Stomach smooth muscle (tissue), 2 donors: ENCODE results near the gene CUL5.

ENCODE experiments used
- H3K27ac ChIP-seq: one replicate; pipeline ENCODE4 v1.7.0; 2013; ENCODE audit warnings: mild to moderate bottlenecking, low read length, inconsistent platforms
- H3K27me3 ChIP-seq, 2 donors: one replicate each; pipeline ENCODE4 v1.7.0; 2013; ENCODE audit warnings: low read length in 2 of 2; ENCODE audit not compliant: insufficient read depth in 2 of 2, control insufficient read depth in 1 of 2
- H3K36me3 ChIP-seq, 2 donors: one replicate each; pipeline ENCODE4 v1.7.0; 2013; ENCODE audit warnings: low read length in 2 of 2; ENCODE audit not compliant: control insufficient read depth in 2 of 2, insufficient read depth in 2 of 2
- H3K4me1 ChIP-seq: one replicate; pipeline ENCODE4 v1.7.0; 2013; ENCODE audit warnings: low read length; ENCODE audit not compliant: control insufficient read depth, insufficient read depth
- H3K4me3 ChIP-seq, 2 donors: one replicate each; pipeline ENCODE4 v1.7.0; 2013; ENCODE audit warnings: low read length in 2 of 2
- H3K9ac ChIP-seq, 2 donors: one replicate each; pipeline ENCODE4 v1.7.0; 2013; ENCODE audit warnings: low read length in 2 of 2, mild to moderate bottlenecking in 1 of 2
- H3K9me3 ChIP-seq, 2 donors: one replicate each; pipeline ENCODE4 v1.7.0; 2013; ENCODE audit warnings: low read length in 2 of 2; ENCODE audit not compliant: control insufficient read depth in 2 of 2
- donor health status: healthy.
- donor health status: Pancreatic carcinoma.

CUL5 gene

DNA sequence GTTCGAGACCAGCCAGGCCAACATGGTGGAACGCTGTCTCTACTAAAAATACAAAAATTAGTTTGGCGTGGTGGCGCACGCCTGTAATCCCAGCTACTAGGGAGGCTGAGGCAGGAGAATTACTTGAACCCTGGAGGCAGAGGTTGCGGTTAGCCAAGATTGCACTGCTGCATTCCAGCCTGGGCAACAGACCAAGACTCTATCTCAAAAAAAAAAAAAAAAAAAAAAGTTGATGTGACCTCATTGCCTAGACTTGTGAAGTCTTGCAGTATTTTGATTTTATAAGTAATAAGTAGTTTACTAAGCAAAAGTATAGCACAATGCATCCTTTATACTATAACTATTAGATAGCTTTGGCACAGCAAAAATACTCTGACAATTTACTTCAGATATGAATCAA, 9.9 kb upstream of the CUL5 start:
- Histone ChIP-seq H3K9ac (no peak overlapping the region), H3K4me3 (no peak overlapping the region), H3K36me3 (no peaks in the 10 kb centered on the region), H3K27me3 (no peaks in the 10 kb centered on the region), H3K9me3 (no peaks in the 10 kb centered on the region), H3K4me1 (no peaks in the 10 kb centered on the region), H3K27ac (no peak overlapping the region)

DNA sequence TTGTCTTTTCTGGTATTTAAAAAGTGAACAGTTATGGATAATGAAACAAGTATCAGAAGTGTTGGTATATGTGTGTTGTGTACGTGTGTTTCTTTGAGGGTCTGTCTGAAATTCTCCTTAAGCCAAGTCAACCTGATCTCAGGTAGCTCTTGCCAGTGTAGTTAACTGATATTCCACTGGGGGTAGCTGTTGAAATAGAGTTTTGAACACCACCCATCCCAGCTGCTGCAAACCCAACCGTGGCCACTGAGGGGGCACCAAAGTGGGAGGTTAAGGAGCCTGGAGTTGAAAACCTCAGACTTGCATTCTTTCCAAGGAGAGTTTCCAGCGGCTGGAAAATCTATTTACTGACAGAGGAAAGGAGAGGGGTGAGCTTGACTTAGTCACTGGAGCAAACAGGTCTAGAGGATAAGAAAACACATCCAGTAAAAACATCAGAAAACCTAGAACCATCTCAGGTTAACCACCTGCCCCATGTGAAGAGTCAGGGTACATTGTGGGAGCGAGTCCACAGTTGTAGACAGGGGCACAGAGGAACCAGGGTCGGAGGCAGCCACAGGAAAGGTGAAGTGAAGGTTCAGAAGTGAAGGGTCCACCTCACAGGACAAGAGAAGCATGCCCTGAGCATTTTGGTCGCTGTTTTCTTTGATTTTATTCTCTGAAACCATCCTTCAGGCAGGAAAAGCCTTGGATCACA, 8.8 kb upstream of the CUL5 start:
- no peak overlapping the region for H3K27ac ChIP-seq
- no peaks in the 10 kb centered on the region for H3K4me1 ChIP-seq
- no peaks in the 10 kb centered on the region for H3K9me3 ChIP-seq
- no peaks in the 10 kb centered on the region for H3K36me3 ChIP-seq
- no peak overlapping the region for H3K4me3 ChIP-seq
- H3K27me3 ChIP-seq, result no peaks in the 10 kb centered on the region
- H3K9ac ChIP-seq, result no peak overlapping the region

DNA sequence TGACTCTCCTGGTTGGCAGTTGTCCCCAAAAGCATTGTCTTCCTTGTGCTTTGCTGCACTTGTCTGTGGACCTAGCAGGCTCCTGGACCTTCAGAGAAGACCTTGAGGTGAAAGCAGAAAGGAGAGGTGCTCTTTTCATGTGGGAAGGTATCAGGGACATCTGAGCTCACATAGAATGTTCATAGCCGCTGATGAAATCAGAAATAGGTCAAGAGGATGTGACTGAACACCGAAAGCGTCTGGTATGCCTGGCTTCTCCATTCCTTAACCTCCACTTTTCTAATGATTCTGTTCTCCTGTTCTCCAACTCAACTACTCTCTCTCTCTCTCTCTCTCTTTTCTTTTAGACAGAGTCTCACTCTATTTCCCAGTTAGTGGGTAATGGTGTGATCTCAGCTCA, 6.2 kb upstream of the CUL5 start:
- Histone ChIP-seq H3K9me3 (no peaks in the 10 kb centered on the region), H3K36me3 (no peaks in the 10 kb centered on the region), H3K4me3 (no peak overlapping the region), H3K27ac (no peak overlapping the region), H3K9ac (no peak overlapping the region), H3K27me3 (no peaks in the 10 kb centered on the region), H3K4me1 (no peaks in the 10 kb centered on the region)

DNA sequence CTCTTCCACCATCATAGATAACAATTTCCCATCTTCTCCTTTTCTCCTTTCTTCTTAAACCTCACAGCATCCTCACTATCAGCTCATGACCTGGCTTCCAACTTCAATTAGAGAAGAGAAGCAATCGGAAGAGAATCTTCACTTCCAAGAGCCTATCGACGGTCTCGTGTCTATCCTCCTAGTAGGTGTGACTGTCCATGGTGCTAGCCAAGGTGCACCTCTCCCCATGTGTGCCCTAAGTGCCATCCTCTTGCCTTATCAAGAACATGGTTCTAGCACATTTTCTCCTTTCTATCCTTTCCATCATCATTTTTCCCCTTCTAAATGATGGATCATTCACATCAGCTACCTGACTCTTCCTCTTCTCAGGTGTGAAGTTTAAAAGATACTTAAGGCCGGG, 5.1 kb upstream of the CUL5 start:
- H3K36me3 ChIP-seq, result no peaks in the 10 kb centered on the region
- H3K9me3 ChIP-seq, result no peaks in the 10 kb centered on the region
- no peak overlapping the region for H3K27ac ChIP-seq
- H3K9ac ChIP-seq, result no peak overlapping the region
- no peak overlapping the region for H3K4me3 ChIP-seq
- H3K27me3 ChIP-seq, result no peaks in the 10 kb centered on the region
- peaks cover 2% of the 10 kb centered on the region for H3K4me1 ChIP-seq

DNA sequence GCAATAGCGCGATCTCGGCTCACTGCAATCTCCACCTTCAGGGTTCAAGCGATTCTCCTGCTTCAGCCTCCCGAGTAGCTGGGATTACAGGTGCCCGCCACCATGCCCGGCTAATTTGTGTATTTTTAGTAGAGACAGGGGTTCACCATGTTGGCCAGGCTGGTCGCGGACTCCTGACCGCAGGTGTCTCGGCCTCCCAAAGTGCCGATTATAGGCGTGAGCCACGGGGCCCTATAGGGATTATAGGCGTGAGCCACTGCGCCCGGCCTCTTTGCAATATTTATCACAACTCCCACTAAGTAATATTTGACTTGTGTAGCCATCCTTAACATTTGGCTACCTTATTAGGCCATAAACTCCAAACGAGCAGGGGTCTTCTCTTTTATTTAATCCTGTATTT, 879 bp upstream of the CUL5 start:
- peaks cover 5% of the 10 kb centered on the region for H3K4me1 ChIP-seq
- H3K36me3 ChIP-seq, result no peaks in the 10 kb centered on the region
- H3K9ac ChIP-seq, result no peak overlapping the region
- no peak overlapping the region for H3K27ac ChIP-seq
- no peaks in the 10 kb centered on the region for H3K9me3 ChIP-seq
- no peak overlapping the region for H3K4me3 ChIP-seq
- H3K27me3 ChIP-seq, result no peaks in the 10 kb centered on the region

DNA sequence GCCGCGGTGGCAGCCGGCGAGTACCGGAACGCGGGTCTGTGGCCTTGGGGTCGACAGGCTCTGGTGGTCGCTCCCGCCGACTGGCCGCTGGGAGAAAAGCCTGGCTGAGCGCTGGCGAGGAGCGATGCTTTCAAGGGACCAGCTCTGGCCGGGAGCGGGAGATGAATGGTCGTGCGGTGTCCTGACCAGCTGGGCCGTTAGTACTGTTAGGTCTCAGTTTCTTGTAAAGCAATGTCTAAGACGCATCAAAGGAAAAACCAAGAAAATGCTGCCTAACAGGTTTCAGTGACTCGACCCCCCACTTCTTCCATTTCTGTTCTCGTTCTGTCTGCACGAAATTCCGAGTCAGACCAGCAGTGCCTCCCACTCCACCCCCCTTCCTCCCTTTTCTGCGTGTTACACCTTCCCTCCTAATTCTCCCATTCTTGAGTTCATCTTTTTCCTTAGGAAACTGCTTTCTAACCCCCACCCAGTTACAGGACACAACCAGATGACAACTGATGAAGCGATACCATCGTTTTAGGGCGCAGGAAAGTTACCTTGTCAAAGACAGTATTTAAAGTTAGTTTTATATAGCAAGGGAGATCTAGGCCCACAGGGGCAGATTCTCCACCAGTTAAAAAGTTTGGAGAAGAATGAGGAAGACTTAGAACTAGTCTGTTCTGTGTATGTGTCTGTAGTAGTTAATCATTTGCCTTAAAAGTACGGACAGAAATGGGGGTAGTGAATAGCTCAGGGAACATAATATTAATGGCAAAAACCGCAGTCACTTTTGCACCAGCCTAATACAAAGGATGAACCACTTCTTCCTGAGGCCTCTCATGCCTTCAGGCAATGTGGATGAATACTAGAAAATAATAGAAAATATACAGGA, 1.0 kb downstream of the CUL5 start:
- no peaks in the 10 kb centered on the region for H3K9me3 ChIP-seq
- peaks cover 5% of the 10 kb centered on the region for H3K4me1 ChIP-seq
- peak overlapping the region; percentile 100 for H3K9ac ChIP-seq

DNA sequence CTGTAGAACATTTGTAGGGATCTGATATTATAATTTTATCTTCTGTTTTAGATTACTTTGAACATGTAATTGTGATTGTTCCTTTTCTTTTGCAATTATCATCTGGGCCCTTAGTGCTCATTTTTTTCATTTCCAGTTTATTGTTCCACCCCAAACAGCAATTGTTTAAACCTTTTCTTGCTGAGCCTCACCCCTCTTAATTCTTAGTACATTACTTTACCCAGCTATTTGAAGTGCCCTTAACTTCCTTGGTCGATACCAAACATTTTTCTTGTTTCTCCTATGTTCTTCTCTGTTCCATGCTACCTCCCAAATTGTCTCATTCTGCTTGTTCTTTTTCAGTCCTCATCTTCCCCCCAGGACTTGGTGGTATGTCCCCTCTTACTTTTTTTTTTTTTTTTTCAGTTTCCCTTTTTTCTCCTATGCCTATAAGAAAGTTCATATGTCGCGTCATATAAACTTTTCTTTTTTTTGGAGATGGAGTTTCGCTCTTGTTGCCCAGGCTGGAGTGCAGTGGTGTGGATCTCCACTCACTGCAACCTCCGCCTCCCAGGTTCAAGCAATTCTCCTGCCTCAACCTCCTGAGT, 3.5 kb downstream of the CUL5 start:
- H3K4me3 ChIP-seq, result no peak overlapping the region
- no peak overlapping the region for H3K9ac ChIP-seq
- no peaks in the 10 kb centered on the region for H3K9me3 ChIP-seq
- no peak overlapping the region for H3K27ac ChIP-seq
- H3K4me1 ChIP-seq, result peaks cover 9% of the 10 kb centered on the region
- H3K27me3 ChIP-seq, result no peaks in the 10 kb centered on the region
- no peaks in the 10 kb centered on the region for H3K36me3 ChIP-seq

More for the DNA sequence above, 1.0 kb downstream of the CUL5 start:
- Histone ChIP-seq H3K4me3 (peak overlapping the region; percentile 100), H3K27ac (peak overlapping the region; percentile 97), H3K27me3 (no peaks in the 10 kb centered on the region), H3K36me3 (no peaks in the 10 kb centered on the region)

DNA sequence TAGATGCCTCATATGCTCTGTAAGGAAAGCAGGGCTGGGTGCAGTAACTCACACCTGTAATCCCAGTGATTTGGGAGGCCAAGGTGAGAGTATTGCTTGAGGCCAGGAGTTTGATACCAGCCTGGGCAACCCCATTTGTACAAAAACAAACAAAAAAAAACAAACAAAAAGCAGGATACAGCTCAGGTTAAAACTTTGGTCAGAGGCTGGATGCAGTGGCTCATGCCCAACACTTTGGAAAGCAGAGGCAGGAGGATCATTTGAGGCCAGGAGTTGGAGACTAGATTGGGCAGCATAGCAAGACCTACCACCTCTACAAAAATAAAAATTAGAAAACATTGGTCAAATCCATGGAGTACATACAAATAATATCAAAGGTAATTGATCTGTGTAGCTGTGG, 7.9 kb downstream of the CUL5 start:
- H3K9me3 ChIP-seq, result no peaks in the 10 kb centered on the region
- peaks cover 3% of the 10 kb centered on the region for H3K4me1 ChIP-seq
- H3K36me3 ChIP-seq, result no peaks in the 10 kb centered on the region
- H3K9ac ChIP-seq, result no peak overlapping the region
- H3K4me3 ChIP-seq, result no peak overlapping the region
- H3K27me3 ChIP-seq, result no peaks in the 10 kb centered on the region
- no peak overlapping the region for H3K27ac ChIP-seq

DNA sequence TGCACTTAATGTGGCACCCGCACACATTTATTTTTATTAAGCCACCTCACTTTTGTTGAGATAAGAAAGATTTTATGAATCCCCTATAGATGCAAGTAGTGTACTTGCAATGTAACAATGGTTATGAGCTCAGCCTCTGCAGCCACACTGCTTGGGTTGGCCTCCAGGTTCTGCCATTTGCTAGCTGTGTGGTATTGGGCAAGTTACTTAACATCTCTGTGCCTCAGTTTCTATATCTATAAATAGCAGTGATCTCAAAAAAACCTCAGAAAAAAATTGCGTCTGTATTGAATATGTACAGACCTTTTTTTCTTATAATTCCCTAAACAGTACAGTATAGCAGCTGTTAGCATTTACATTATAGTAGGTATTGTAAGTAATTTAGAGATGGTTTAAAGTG, 10.0 kb downstream of the CUL5 start:
- peaks cover 3% of the 10 kb centered on the region for H3K4me1 ChIP-seq
- H3K27ac ChIP-seq, result no peak overlapping the region
- no peaks in the 10 kb centered on the region for H3K27me3 ChIP-seq
- no peak overlapping the region for H3K4me3 ChIP-seq
- no peaks in the 10 kb centered on the region for H3K36me3 ChIP-seq
- no peak overlapping the region for H3K9ac ChIP-seq
- no peaks in the 10 kb centered on the region for H3K9me3 ChIP-seq

DNA sequence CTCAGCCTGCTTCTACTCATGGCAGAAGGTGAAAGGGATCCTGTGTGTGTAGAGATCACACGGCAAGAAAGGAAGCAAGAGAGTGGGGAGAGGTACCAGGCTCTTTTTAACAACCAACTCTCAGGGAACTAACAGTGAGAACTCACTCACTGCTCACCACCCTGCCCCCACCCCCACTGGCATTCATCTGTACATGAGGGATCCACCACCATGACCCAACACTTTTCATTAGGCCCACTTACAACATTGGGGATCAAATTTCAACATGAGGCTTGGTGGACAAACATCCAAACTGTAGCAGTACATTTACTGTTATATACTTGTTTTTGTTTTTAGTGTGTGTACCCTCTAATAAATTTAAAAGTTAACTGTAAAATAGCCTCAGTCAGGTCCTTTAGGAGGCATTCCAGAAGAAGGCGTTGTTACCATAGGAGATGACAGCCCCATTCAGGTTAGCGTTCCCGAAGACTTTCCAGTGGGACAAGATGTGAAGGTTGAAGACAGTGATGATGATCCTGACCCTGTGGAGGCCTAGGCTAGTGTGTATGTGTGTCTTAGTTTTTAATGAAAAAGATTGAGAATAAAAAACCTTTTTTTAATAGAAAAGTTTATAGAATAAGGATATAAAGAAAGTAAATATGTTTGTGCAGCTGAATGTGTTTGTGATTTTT, 11.3 kb downstream of the CUL5 start:
- H3K4me3 ChIP-seq, result no peak overlapping the region
- H3K4me1 ChIP-seq, result peaks cover 5% of the 10 kb centered on the region
- H3K27ac ChIP-seq, result no peak overlapping the region
- no peaks in the 10 kb centered on the region for H3K27me3 ChIP-seq
- no peaks in the 10 kb centered on the region for H3K36me3 ChIP-seq
- no peak overlapping the region for H3K9ac ChIP-seq
- H3K9me3 ChIP-seq, result no peaks in the 10 kb centered on the region
